ENCODE results near the gene SPOP.

SPOP gene

DNA sequence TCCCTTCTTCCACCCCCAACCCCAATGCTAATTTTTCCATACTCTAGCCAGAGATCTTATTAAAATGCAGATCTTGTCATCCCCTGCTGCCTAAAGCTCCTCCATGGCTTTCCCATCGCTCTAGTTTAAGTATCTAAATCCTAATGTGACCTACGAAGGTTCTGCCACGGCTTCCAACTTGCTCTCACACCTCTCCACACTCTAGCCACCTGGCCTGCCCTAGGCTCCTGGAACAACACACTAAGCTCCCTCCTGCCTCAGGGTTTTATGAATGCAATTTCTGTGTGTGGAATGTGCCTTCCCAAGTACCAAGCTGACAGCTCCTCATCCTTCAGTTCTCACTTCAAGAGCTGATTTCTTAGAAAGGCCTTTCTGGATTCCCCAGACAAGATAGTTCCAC, 85.6 kb downstream of the SPOP start:
- DNase-seq (ENCODE audit: low spot score) (no peak), ATAC-seq (ENCODE audit: low read depth) (no peak)
- peaks cover 8% of the 10 kb centered on the region; the same call in 1 of the 2 replicates for H3K36me3 ChIP-seq (ENCODE audit: low read depth)
- TF ChIP-seq CTCF (IDR thresholded peaks at IDR 0.05; ENCODE audit: poor library complexity, severe bottlenecking), result no peak
- H3K27ac ChIP-seq (ENCODE audit: poor library complexity, severe bottlenecking), result no peak overlapping the region
- H3K9me3 ChIP-seq (ENCODE audit: severe bottlenecking), result no peaks in the 10 kb centered on the region
- H3K4me1 ChIP-seq (ENCODE audit: insufficient read depth, poor library complexity, severe bottlenecking), result peaks cover 3% of the 10 kb centered on the region
- no peak overlapping the region for H3K4me3 ChIP-seq (ENCODE audit: severe bottlenecking)
- no peaks in the 10 kb centered on the region for H3K27me3 ChIP-seq (ENCODE audit: insufficient read depth, poor library complexity, severe bottlenecking)

GRCh38 chr17:49590874-49591273, 87.0 kb downstream of the SPOP start:
- no peak overlapping the region for H3K4me3 ChIP-seq (ENCODE audit: severe bottlenecking)
- H3K27me3 ChIP-seq (ENCODE audit: insufficient read depth, poor library complexity, severe bottlenecking), result no peaks in the 10 kb centered on the region
- no peak overlapping the region for H3K27ac ChIP-seq (ENCODE audit: poor library complexity, severe bottlenecking)
- TF ChIP-seq CTCF (IDR thresholded peaks at IDR 0.05; ENCODE audit: poor library complexity, severe bottlenecking), result no peak
- ATAC-seq (ENCODE audit: low read depth), result no peak
- H3K36me3 ChIP-seq (ENCODE audit: low read depth), result no peaks in the 10 kb centered on the region
- H3K9me3 ChIP-seq (ENCODE audit: severe bottlenecking), result no peaks in the 10 kb centered on the region
- DNase-seq (ENCODE audit: low spot score), result no peak
- H3K4me1 ChIP-seq (ENCODE audit: insufficient read depth, poor library complexity, severe bottlenecking), result peaks cover 3% of the 10 kb centered on the region

GRCh38 chr17:49589577-49589927, 88.3 kb downstream of the SPOP start:
- no peak for ATAC-seq (ENCODE audit: low read depth)
- no peaks in the 10 kb centered on the region for H3K36me3 ChIP-seq (ENCODE audit: low read depth)
- no peak overlapping the region for H3K4me3 ChIP-seq (ENCODE audit: severe bottlenecking)
- H3K9me3 ChIP-seq (ENCODE audit: severe bottlenecking), result no peaks in the 10 kb centered on the region
- no peak for TF ChIP-seq CTCF (IDR thresholded peaks at IDR 0.05; ENCODE audit: poor library complexity, severe bottlenecking)
- no peak for DNase-seq (ENCODE audit: low spot score)
- H3K27ac ChIP-seq (ENCODE audit: poor library complexity, severe bottlenecking), result no peak overlapping the region
- H3K4me1 ChIP-seq (ENCODE audit: insufficient read depth, poor library complexity, severe bottlenecking), result peaks cover 3% of the 10 kb centered on the region
- no peaks in the 10 kb centered on the region for H3K27me3 ChIP-seq (ENCODE audit: insufficient read depth, poor library complexity, severe bottlenecking)

- H3K4me1 ChIP-seq (ENCODE audit: insufficient read depth, poor library complexity, severe bottlenecking), result peaks cover 3% of the 10 kb centered on the region
- no peaks in the 10 kb centered on the region for H3K9me3 ChIP-seq (ENCODE audit: severe bottlenecking)
- H3K27me3 ChIP-seq (ENCODE audit: insufficient read depth, poor library complexity, severe bottlenecking), result no peaks in the 10 kb centered on the region
- no peak for TF ChIP-seq CTCF (IDR thresholded peaks at IDR 0.05; ENCODE audit: poor library complexity, severe bottlenecking)
- no peak for DNase-seq (ENCODE audit: low spot score)
- no peak overlapping the region for H3K4me3 ChIP-seq (ENCODE audit: severe bottlenecking)
- no peaks in the 10 kb centered on the region for H3K36me3 ChIP-seq (ENCODE audit: low read depth)
- H3K27ac ChIP-seq (ENCODE audit: poor library complexity, severe bottlenecking), result no peak overlapping the region
- ATAC-seq (ENCODE audit: low read depth), result peak; percentile 41
Observed at GRCh38 chr17:49588726-49589576, 88.9 kb downstream of the SPOP start.

DNA sequence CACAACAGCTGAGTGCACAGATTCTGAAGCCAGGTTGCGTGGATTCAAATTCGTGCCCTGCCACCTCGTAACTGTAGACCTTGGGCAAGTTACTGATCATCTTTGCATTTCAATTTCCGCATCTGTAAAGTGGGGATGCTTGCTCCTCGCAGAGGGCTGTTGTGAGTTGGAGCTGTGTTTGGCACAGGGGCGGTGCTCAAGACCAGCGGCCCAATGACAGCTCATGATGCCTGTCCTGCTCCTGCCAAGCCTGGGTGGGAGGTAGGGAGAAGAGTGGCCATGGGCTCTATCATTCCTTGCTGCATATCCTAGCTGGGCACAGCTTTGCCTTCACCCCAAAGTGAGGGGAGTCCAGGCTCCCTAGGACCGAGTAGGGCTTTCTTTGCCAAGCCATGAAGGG, 89.6 kb downstream of the SPOP start:
- H3K27ac ChIP-seq (ENCODE audit: poor library complexity, severe bottlenecking), result no peak overlapping the region
- no peaks in the 10 kb centered on the region for H3K36me3 ChIP-seq (ENCODE audit: low read depth)
- H3K9me3 ChIP-seq (ENCODE audit: severe bottlenecking), result no peaks in the 10 kb centered on the region
- TF ChIP-seq CTCF (IDR thresholded peaks at IDR 0.05; ENCODE audit: poor library complexity, severe bottlenecking), result no peak
- H3K27me3 ChIP-seq (ENCODE audit: insufficient read depth, poor library complexity, severe bottlenecking), result no peaks in the 10 kb centered on the region
- no peak for ATAC-seq (ENCODE audit: low read depth)
- H3K4me1 ChIP-seq (ENCODE audit: insufficient read depth, poor library complexity, severe bottlenecking), result peaks cover 6% of the 10 kb centered on the region
- DNase-seq (ENCODE audit: low spot score), result no peak
- no peak overlapping the region for H3K4me3 ChIP-seq (ENCODE audit: severe bottlenecking)

All from RWPE2 (cell line).